Testis (tissue), 2 donors: Measurements from ENCODE around the gene RASGRP4.
"Not testable (repeated sequence)": the region's sequence is repeated elsewhere in the genome, so short reads cannot be mapped to it uniquely, and the experiment has no call there.

Experiments
- POLR2A ChIP-seq: fragments of 450-650 bp; IDR thresholded peaks from one replicate; pipeline ENCODE4 v1.6.1; 2017; ENCODE audit warnings: antibody characterized with exemption, mild to moderate bottlenecking, moderate library complexity
- TF ChIP-seq, protein P1 (sequence below), 3 experiments: fragments of 450-650 bp in 2 of 3; fragments of 200-600 bp in 1 of 3; sonication (generic) in 1 of 3; IDR thresholded peaks; one replicate each; pipeline ENCODE4 v1.5.1; 2016 to 2019; ENCODE audit warnings: antibody characterized with exemption in 3 of 3, mild to moderate bottlenecking in 2 of 3, moderate library complexity in 1 of 3

DNA sequence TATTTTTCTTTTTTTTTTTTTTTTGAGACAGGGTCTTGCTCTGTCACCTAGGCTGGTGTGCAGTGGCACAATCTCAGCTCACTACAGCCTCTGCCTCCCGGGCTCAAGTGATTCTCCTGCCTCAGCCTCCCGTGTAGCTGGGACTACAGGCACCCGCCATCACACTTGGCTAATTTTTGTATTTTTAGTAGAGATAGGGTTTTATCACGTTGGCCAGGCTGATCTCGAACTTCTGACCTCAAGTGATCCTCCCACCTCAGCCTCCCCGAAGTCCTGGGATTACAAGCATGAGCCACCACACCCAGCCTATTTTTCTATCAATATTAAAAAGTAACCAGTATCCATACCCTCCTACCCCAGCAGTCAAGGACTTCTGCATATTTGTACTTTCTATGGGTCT lies 15.6 kb downstream of the RASGRP4 start:
- TF ChIP-seq, protein P1, sequence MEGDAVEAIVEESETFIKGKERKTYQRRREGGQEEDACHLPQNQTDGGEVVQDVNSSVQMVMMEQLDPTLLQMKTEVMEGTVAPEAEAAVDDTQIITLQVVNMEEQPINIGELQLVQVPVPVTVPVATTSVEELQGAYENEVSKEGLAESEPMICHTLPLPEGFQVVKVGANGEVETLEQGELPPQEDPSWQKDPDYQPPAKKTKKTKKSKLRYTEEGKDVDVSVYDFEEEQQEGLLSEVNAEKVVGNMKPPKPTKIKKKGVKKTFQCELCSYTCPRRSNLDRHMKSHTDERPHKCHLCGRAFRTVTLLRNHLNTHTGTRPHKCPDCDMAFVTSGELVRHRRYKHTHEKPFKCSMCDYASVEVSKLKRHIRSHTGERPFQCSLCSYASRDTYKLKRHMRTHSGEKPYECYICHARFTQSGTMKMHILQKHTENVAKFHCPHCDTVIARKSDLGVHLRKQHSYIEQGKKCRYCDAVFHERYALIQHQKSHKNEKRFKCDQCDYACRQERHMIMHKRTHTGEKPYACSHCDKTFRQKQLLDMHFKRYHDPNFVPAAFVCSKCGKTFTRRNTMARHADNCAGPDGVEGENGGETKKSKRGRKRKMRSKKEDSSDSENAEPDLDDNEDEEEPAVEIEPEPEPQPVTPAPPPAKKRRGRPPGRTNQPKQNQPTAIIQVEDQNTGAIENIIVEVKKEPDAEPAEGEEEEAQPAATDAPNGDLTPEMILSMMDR (IDR thresholded peaks at IDR 0.05) = not testable (repeated sequence)
- not testable (repeated sequence) for TF ChIP-seq POLR2A
